ENCODE data around the gene MRGPRE.

The MRGPRE gene

DNA sequence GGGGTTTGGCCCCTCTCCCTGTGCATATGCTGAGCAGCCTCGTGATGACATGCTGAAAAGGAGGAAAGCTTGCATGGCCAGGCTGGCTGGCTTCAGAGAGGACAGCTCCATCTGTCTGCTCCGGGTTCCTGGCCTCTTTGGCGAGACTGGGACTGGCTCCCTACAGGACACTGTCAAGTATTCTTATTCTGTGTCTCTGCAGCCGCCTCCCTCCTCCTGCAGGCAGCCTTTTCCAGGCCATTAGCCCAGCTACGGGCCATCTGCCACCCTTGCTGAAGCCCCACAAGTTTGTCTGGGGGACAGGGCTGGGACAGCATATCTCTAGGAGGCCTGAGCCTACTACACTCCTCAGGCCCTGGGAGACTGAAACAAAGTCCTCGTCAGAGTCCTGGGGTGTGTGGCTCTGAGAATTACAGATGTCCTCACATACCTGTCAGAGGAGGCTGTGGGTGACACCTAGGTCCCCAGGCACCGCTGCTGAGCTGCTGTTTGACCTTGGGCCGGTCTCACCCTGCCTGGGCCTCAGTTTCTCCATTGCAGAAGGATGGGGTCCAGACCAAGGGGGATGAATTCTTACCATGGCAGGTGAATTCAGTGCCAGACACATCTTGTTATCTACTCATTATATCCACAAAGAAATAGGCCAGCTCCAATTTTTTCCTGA lies 24.6 kb downstream of the MRGPRE start:
- no peak for DNase-seq

DNA sequence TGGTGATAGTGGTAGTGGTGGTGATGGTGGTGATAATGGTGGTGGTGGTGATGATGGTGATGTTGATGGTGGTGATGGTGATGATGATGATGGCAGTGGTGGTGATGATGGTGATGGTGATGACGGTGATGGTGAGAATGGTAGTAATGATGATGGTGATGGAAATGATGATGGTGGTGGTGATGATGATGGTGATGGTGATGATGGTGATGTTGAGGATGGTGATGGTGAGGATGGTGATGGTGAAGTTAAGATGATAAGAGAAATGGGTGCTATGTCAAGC lies 25.4 kb downstream of the MRGPRE start:
- no peak for DNase-seq

DNA sequence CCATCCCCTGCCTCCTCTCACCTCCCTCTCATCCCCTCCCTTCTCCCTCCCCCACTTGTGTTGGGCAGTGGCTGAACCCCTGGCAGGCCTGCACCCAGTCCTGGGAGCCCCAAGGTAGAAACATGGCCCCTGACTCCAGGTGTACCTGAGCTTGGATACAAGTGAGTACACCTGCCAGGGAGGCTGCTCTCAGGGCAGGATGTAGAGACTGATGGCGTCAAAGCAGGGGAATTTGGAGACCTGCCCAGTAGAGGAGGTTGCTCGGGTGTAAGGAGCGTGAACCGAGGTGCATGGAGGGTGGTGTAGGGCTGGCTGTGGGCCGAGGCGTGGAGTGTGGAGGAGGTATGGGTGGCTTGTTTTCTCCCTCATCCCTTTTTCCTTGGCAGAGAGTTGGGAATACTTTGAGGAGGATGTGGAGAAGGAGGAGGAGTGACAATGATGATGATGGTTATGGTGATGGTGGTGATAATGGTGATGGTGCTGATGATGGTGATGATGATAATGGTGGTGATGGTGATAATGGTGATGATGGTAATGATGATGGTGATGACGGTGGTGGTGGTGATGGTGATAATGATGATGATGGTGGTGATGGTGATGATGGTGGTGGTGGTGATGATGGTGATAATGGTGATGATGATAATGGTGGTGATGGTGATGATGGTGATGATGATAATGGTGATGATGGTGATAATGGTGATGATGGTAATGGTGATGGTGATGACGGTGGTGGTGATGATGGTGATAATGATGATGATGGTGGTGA lies 25.9 kb downstream of the MRGPRE start:
- no peak for DNase-seq

DNA sequence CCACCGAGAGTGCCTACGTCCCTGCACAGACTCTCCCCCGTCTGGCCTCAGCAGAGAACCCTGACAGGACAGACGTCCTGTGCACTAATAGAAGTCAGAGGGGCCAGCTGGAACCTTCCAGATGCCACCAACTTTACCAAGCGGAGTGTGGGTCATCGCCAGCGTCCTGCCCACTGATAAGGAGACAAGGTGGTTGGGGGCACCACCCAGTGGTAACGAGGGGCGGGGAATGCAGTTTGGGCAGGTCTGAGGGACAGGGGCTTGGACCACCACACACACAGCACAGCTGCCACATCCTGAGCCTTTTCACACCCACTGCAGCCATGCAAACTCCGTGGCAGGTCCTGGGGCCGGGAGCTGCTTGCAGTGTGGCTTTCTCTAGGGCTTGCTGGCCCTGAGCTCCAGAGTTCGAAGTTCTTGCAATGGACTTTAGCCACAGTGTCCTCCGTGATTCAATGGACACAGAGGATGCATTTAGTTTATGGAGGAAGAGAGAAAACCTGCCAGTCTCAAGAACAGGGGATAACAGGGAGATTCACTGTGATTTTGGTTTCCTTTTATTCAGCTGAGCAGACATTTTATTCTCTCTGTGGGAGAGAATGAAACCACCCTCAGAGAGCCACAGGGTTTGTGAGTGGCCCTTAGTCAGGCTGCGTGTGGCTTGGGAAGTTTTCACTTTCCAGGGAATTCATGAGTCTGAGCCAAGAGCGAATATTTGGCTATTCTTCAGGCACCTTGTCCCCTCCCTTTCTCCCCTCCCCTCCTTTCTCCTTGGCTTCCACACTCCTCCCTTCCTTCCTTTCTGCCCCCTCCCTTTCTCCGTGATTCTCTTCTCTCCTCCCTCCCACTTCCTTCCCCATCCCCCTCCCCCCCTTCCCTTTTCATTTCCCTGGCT lies 26.7 kb downstream of the MRGPRE start:
- DNase-seq, result no peak

DNA sequence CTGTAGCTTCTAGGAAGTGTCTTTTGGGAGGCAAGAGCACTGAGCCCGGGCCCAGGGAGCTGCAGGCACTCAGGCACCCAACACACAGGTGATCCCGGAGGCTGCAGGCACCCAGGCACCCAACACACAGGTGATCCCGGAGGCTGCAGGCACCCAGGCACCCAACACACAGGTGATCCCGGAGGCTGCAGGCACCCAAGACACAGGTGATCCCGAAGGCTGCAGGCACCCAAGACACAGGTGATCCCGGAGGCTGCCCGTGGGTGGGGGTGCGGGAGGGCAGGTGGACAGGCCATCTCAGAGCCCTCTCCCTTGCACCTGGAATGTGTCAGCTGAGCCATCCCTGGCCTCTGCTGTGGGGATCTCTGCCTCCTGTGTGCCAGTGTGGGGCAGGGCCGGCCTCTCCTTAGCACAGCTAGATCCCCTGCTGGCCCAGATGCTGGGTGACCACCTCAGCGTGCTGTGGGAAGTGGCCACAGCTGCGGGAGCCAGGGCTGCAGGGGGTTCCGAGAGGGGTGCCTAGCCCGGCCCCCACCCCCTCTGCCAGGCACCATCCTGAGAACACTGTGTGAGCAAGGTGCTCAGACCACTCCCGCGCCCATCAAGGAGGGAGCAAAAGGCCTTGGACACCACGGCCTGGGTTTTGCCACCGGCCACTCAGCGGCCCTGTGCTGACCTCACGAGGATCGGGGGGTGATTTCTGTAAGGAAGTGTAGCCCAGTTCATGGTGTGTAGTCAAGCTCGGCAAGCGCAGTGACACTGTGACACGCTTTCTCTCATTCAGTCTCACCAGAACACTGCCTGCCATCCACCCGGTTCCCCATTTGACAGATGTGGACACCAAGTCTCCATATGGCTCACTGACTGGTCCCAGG lies 27.8 kb downstream of the MRGPRE start:
- no peak for DNase-seq

DNA sequence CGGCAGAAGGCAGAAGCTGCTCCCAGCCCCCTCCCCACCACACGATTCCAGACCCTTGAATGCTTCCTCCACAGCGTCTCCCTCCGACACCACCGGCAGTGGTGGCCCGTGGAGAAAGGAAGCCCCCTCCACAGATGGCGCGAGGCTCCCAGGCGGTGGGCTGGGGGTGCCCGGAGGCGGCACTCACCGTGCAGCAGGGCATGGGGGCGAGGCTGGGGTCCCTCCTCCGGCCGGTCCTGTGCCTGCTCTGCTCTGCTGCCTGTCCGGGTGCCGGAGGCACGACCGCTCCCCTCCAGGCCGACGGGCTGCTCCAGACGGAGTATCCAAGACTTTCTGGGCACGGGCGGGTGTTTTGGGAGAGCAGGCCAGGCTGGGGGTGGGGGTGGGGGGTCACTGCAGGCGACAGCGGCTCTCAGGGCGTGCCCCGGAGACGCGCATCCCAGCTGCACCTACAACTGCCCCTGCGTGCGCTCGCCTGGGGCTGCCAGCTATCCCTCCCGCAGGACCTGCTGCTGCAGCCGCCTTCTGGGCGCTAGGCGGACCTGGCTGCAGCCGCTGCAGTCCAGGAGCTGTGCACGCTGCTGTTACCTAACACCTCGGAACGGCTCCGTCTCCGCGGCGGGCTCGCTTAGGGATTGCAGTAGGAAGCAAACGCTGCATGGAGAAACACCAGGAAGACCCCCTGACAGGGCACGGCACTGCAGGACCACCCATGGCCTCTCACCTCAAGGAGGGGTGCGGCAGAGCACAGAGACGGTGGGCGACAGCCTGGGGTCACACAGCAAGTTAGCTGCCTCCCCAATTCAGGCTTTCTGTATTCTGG lies 28.8 kb downstream of the MRGPRE start:
- no peak for DNase-seq

DNA sequence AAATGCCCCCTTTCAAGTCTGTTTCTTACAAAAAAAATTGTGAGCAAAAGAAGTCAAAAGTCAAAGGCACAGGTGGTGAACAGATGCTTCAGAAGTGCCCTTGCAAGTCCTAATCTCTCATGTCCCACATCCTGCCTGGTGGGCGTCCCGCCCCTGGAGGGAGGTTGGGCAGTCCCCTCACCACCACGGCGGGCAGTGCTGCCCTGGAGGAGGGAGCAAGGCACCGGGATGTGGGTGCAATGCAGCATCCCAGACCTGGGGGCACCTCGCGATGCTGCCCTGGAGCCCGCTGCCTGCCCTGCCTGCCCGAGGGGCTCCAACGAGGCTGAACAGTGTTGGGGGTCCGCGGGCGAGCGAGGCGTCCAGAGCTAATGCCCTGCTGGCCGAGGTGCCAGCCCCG lies 29.5 kb downstream of the MRGPRE start:
- DNase-seq, result no peak

DNA sequence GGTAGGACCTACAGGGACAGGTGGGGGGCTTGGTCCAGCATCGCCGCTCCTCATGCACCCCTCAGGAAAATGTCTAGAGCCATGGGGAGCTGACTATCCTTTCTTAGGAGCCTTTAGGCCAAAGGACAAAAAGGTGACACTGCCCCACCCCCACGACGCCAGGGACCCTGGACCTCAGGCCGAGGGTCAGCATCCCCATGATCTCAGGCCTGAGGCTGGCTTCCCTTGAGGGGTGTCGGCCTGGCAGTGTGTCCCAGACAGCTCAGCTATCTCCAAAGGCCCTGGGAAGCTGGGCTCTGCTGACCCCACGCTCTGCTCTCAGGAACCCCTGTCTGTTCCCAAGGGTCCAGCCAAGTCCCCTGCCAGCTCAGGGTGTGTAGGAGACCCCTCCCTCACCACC lies 29.9 kb downstream of the MRGPRE start:
- DNase-seq, result no peak

DNA sequence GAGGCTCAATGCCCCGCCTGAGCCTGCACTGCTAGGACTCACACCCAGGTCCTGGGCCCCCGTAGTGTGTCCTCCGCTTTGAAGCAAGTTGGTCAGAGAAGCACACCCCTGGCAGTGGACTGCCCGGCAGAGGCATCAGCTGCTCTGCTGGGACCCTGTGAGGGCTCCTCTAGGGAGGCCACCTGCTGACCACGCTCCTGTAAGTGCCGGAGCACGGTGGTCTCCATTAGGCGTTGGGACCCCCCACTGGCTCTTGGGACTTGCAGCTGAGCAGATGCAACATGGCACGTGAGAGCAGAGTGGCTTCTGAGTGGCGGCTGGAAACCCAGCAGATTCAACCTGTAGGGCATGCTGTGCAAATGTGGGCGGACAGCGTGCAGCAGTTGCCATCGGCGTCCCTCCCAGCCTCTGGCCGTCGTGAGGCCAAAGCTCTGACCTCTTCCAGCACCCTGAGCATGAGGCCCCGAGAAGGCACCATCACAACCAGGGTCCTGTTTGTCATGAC lies 30.5 kb downstream of the MRGPRE start:
- DNase-seq, result no peak

DNA sequence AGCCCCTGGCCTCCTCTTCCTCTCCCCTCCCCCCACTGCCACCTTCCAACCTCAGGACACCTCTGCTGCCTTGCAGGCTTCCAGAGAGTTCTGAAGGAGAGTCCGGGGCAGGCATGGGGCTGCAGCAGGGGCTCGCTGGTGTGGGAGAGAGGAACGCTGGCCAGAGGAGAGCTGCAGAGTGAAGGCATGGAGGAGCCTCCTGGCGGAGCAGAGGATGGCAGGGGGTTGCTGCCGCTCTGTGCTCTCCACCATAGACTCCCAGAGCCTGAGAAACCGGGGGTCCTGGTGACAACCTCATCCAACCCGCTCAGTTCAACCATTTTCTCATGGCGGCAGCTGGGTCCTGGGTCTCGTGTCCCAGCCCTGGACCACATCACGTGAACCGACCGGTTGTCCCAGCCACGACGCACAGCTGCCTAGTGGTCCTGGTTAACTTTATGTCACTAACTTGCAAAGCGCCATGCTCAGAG lies 31.1 kb downstream of the MRGPRE start:
- DNase-seq, result no peak

DNA sequence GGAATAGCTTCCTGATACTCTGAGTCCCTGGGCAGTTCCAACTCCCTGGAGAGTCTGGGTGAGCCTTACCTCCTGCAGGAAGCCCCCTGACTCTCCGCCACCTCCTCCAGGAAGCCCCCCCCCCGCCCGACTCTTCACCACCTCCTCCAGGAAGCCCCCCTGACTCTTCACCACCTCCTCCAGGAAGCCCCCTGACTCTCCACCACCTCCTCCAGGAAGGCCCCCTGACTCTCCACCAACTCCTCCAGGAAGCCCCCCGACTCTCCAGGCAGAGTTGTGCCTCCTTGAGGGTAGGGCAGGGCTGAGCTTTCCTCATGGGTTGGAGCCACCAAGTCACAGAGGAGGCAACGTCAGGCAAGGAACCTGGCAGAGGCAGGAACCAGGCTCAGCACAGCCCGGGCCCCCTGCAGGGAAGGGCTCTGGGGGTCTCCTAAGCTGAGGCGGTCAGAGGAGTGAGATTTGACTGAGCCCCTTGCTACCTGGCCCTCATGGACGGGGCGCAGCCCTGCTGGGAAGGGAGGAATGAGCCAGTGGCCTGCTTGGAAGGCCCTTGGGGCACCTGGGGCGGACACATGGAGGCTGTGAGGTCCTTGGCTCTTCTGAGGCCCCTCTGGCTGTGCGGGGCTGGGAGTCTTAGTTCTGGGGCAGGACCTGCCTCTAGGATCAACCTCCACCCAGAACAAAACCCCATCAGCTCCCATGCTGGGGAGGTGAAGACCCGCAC lies 31.7 kb downstream of the MRGPRE start:
- DNase-seq, result no peak

DNA sequence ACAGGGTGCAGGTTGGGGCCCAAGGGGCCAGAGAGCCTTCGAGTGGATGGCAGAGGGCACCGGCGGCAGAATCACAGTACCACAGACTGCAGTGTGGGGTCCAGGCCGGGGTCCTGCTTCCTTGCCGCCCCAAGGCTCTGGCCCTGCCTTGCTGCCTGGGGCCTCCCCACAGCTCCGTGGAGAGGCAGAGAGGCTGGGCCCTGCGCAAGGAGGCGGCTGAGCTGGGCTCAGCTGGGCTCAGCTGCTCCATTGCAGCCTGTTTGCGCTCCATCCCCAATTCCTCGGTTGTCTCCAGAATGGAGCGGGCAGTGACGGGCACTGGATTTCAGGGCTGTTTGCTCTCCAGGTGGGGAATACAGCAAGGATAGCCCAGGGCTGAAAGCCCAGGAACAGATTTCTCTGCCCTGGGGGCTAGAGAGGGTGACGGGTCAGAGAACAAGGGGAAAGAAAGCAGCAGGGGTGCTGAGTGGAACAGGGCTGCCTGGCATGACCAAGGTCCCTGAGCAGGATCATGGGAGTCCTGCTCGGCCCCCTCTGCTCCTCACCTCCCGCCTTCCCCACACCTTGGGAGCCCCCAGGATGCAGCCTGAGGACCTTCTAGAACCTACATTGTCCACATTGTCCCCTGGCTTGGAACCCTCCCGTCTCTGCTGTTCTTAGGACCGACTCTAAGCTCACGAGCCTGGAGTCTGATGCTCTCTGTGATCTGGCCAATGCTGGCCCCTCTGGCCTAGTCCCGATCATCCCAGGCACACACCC lies 32.5 kb downstream of the MRGPRE start:
- no peak for DNase-seq

DNA sequence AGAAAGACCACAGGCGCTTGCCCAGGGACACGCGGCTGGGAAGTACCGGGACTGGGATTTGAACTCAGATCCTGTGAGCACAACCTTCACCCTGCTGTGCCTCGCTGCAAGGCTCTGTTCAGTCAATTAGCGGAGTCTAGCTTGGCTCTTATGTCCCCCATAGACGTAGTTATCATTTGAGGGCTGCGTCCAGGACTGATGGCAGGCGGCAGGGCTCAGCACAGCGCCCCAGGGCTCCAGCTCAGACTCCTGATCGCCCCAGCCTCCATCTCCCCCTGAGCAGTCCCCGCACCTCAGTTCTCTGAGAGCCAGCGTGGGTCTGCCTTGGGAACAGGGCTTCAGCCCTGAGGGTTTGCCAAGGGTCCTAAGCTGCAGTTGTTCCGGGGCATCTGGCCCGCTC lies 33.4 kb downstream of the MRGPRE start:
- DNase-seq, result no peak

DNA sequence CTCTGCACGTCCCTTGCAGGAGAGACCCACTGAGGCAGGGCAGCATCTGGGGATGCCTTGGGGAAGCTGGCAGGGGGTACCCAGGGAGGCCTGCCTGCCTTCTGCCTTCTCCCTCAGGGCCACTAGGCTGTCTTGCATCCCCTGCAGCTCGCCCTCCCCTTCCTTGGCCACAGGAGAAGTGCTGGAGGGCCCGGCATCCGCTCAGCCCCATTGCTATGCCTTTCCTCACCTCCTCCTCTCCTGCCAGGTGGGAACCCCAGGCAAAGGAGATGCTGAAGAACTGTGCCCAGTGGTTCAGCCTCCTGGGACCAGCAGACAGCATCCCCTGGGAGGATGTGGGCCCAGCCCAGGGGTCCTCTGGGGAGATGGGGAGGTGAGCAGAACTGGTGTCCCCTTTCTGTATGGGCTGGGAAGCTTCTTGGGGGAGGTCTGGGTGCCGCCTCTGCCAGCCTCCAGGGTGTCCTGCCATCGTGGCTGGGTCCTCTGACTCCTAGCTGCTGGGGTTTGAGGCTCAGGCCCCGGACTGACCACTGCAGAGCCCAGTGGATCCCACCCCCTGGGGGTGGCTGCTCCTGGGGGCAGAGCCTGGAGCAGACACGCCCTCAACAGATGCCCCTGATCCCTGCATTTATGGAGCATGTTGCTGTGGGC lies 34.2 kb downstream of the MRGPRE start:
- DNase-seq, result no peak

DNA sequence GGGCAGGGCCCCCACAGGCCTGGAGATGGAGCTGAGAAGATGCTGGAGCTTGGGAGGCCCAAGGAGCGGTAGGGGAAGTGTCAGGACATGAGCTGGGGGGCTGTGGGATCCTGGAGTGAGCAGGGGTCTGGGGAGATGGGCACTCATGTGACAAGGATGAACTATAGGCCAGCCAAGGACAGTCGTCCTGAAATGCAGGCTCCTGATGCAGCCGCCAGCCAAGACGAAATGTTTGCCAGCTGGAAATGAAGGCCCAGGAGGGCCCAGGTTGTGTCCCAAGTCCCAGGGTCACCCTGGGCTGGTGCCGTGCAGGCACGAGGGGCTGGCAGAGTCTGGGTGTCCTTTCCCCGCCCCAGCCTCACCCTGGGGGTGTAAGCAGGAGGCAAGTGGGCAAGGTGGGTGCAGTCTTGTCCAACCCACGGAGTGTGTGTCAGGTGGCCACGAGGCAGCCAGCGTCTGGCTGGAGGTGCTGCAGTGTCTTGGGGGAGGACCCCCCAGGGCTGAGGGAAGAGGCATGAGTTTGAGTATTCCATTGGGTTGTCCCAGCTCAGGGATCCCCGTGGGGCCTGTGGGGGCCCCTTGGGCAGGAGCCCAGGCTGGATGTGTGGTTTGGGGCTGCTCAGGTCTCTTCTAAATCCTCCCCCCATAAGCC lies 35.0 kb downstream of the MRGPRE start:
- DNase-seq, result no peak

DNA sequence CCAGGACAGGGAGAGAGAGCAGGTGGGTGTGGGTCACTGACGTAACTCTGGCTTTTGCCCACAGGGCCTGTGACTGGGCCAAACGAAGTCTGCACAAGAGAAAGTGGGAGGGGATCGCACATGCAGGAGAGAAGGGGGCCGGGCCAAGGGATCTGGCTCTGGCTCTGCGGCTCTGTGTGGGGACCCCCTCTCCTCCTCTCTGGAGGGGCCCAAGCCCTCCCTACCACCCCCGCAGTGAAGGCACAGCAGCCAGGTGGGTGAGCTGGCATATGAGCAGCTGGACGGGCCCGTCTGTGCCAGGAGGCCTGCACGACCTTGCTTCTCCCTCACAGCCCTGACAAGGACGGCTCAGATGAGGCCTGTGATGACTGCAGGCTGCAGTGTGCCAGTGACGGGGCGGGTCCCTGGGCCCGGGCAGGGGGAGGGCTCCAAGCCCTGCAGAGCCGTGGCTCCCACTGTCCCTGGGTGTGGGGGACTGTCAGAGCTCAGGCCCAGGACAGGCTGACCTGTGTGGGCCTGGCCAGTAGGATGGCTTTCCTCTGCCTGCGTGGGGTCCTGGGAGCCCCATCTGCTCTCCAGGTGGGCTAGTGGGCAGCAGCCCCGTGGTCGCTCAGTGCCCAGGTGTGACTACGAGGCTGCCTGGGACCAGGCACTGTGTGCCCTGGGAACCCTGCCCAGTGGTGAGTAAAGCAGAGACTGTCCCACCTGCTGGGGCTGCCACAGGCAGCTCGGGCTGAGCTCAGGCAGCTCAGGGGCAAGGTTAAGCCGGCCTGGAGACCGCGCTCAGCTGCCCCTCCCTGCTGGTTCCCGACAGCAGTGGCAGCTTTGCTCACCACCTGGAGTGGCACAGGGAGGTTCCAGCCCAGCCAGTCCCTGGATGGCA lies 35.8 kb downstream of the MRGPRE start:
- DNase-seq, result no peak

DNA sequence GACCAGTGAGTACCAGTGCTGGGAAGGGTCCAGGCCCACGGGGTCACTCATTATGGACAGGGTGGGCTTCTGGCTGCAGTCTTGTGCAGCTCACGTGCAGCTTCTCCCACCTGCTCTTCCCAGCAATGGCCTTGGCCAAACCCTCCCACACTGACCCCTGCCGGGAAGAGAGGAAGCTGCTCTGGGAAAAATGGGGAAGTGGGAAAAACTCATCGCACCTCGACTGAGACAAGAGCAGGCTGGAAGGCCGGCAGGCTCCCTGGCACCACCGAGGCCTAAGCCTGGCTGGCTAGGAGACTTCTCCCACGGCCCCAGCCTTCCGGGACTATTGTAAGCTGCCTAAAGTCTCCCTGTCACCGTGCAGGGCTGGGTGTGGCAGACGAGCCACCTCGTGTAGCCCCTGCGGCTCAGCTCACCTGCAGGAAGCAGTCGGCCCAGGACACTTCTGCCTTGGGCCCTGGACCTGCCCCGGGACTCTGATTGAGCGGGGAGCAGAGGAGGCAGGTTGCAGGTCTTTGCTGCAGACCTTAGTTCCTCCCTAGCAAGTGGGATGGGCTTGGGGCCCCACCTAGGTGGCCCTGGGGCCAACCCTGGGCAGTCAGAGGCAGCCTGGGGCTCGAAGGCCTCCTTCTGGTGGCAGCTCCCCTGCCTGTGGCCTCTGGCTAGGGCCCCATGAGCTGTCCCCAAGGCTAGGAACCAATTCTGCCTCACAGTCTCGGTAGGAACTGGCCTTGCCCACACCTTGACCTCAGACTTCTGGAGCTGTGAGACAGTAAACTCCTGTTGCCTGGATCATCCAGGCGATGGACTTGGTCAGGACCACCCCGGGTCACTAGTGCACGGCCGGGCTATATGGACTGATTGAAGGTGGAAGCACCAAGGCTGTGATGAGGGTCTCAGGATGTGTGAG lies 36.7 kb downstream of the MRGPRE start:
- no peak for DNase-seq
